Urinary bladder (tissue), 4 donors: ENCODE data around the gene MYBPHL. TPM values are rescaled to one million over a fixed set of nuclear protein-coding genes. Genes with fewer than 3 reads are reported as not detected.
"Not testable (repeated sequence)": the region's sequence is repeated elsewhere in the genome, so short reads cannot be mapped to it uniquely, and the experiment has no call there.

Experiments used
- DNase-seq: peaks from one replicate; pipeline ENCODE4 v3.0.0-alpha.2; 2015; ENCODE audit errors: extremely low spot score
- H3K27ac ChIP-seq: one replicate; pipeline ENCODE4 v1.5.1; 2013; ENCODE audit warnings: low read depth, mild to moderate bottlenecking, moderate library complexity
- H3K36me3 ChIP-seq: one replicate; pipeline ENCODE4 v1.6.1; 2013; ENCODE audit warnings: mild to moderate bottlenecking, moderate library complexity; ENCODE audit not compliant: insufficient read depth
- H3K4me1 ChIP-seq: one replicate; pipeline ENCODE4 v1.6.1; 2013; ENCODE audit warnings: mild to moderate bottlenecking, moderate library complexity; ENCODE audit not compliant: insufficient read depth
- H3K4me3 ChIP-seq: one replicate; pipeline ENCODE4 v1.5.1; 2013; ENCODE audit warnings: low read depth, low read length
- WGBS: extraction: QIAGEN DNeasy Blood & Tissue Kit; methylation state at CpG from one replicate; pipeline ENCODE4 v1.1.7; 2013; 5-methylcytosine and 5-hydroxymethylcytosine counted together
- polyA plus RNA-seq: library from polyadenylated mRNA; stranded (reverse); fragments of 200-250 nt; gene quantifications from one replicate; pipeline ENCODE4 v1.2.3, GENCODE V29; 2013
- total RNA-seq: library from RNA; depleted of rRNA; stranded (reverse); fragments of >200 nt; gene quantifications from one replicate; pipeline ENCODE4 v1.2.3, GENCODE V29; 2014
- donor health status: healthy with polysubstance abuse.
- donor health status: healthy.

MYBPHL gene
- total and polyA plus RNA-seq, 2 donors: 0.22 TPM; not detected in 1

DNA sequence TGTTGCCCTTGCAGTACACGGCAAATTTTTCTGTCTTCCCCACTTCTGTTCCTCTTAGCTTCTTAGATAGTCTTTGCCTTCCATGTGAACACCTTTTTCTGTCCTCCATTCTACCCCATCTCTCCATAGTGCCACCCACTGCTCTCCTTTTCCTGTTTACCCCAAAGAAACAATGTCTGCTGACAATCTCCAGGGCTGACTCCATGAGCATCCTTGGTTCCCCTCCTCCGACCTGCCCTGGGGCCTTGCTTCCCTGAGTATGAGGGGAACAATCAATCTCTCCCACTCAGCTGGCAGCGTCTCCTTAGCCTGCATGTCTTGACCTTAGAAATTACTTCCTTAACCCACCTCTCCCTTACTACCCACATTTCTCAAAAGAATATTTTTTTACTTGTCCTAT is 12.3 kb upstream of the MYBPHL start:
- WGBS: 90% methylated on average over 3 of the region's 3 CpGs
- H3K36me3 ChIP-seq: no peaks in the 10 kb centered on the region

GRCh38 chr1:109316506-109316905 is 9.7 kb upstream of the MYBPHL start:
- Histone ChIP-seq H3K27ac (no peak overlapping the region), H3K4me3 (no peak overlapping the region), H3K4me1 (no peaks in the 10 kb centered on the region), H3K36me3 (no peaks in the 10 kb centered on the region)
- 94% methylated on average over 1 of the region's 1 CpG for WGBS
- no peak for DNase-seq

More for the DNA sequence above, 12.3 kb upstream of the MYBPHL start:
- Histone ChIP-seq H3K4me1 (no peaks in the 10 kb centered on the region), H3K4me3 (no peak overlapping the region), H3K27ac (no peak overlapping the region)
- no peak for DNase-seq

DNA sequence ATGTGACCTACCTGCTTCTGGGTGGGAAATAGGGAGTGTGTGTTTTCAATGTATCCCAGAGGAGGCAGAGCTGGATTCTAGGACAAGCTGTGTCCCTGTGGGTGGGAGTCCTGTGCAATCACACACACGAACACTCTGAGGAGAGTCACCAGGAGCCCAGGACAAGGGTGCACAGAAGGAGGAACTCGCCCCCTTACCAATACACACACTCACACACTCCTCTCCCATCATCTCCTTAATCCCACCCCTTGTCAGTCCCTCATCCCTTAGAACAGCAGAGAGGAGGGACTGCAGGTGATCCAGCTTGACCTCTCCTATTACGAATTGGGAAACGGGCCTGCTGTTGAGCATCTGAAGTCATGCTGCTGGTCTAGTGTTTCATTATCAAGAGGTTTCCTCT is 8.5 kb upstream of the MYBPHL start:
- no peak overlapping the region for H3K27ac ChIP-seq
- DNase-seq: no peak
- WGBS: 94% methylated on average over 4 of the region's 4 CpGs
- H3K4me1 ChIP-seq: no peaks in the 10 kb centered on the region
- no peaks in the 10 kb centered on the region for H3K36me3 ChIP-seq
- H3K4me3 ChIP-seq: no peak overlapping the region

- no peak overlapping the region for H3K4me3 ChIP-seq
- no peaks in the 10 kb centered on the region for H3K4me1 ChIP-seq
- no peak for DNase-seq
- H3K27ac ChIP-seq: no peak overlapping the region
- WGBS: 98% methylated on average over 1 of the region's 1 CpG
- no peaks in the 10 kb centered on the region for H3K36me3 ChIP-seq
These were observed 8.0 kb upstream of the MYBPHL start for GRCh38 chr1:109314795-109315194.

GRCh38 chr1:109312978-109313775 is 6.4 kb upstream of the MYBPHL start:
- Histone ChIP-seq H3K36me3 (no peaks in the 10 kb centered on the region), H3K4me3 (no peak overlapping the region), H3K27ac (no peak overlapping the region), H3K4me1 (no peaks in the 10 kb centered on the region)
- WGBS: 88% methylated on average over 12 of the region's 12 CpGs
- DNase-seq: no peak

- H3K36me3 ChIP-seq: no peaks in the 10 kb centered on the region
- no peak for DNase-seq
- H3K27ac ChIP-seq: no peak overlapping the region
- WGBS: 89% methylated on average over 2 of the region's 2 CpGs
- H3K4me3 ChIP-seq: no peak overlapping the region
- H3K4me1 ChIP-seq: no peaks in the 10 kb centered on the region
These were observed 5.4 kb upstream of the MYBPHL start for GRCh38 chr1:109312246-109312645.

DNA sequence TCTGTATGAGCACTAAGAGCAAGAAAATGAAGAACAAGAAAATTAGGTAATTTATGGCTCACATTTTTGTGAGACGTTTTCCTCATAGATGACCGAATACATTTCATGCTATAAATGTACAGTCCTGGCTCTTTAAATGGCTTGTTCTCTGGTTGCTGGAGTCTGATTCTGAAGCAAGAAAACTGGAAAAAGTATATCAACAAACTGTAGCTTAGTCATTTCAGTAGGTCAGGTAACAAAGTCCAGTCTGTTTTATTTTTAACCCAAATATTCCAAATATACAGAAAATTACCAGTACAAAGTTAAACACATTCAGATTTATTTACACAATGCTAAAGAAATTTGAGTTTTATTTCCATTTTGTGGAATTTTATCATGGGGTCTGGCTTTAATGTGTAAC is 2.5 kb upstream of the MYBPHL start:
- DNase-seq: no peak
- Histone ChIP-seq H3K27ac (no peak overlapping the region), H3K4me1 (no peaks in the 10 kb centered on the region), H3K36me3 (no peaks in the 10 kb centered on the region), H3K4me3 (no peak overlapping the region)
- 40% methylated on average over 2 of the region's 2 CpGs for WGBS

GRCh38 chr1:109307274-109308021 is 637 bp upstream of the MYBPHL start:
- no peaks in the 10 kb centered on the region for H3K36me3 ChIP-seq
- no peak overlapping the region for H3K27ac ChIP-seq
- no peak overlapping the region for H3K4me3 ChIP-seq
- H3K4me1 ChIP-seq: no peaks in the 10 kb centered on the region
- no peak for DNase-seq
- WGBS: 46% methylated on average over 14 of the region's 14 CpGs

DNA sequence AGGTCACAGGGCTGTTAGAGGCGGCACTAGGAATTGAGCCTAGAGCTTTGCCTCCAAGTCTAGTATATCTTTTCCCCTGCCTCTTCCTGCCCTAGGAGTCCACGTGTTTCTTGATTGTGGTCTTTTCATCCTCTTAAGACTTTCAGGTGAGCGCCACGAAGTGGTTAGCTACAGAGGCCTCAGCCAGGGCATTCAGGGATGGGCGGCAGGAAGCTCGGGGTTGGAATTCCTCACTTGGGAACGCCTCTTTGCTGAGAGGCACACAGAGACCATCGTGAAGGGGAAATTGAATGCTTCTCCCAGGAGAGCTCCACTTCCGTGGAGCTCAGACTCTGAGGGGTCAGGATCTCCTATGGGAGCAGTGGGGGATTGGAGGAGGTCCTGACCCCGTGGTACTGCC is 820 bp downstream of the MYBPHL start:
- not testable (repeated sequence) for H3K4me3 ChIP-seq, DNase-seq, H3K4me1 ChIP-seq, H3K36me3 ChIP-seq, H3K27ac ChIP-seq
- 42% methylated on average over 10 of the region's 10 CpGs for WGBS

- H3K27ac ChIP-seq: no peak overlapping the region
- 54% methylated on average over 8 of the region's 8 CpGs for WGBS
- H3K4me3 ChIP-seq: no peak overlapping the region
- no peak for DNase-seq
- H3K36me3 ChIP-seq: no peaks in the 10 kb centered on the region
- no peaks in the 10 kb centered on the region for H3K4me1 ChIP-seq
These were observed 2.4 kb downstream of the MYBPHL start for GRCh38 chr1:109304226-109304920.

GRCh38 chr1:109301874-109302273 is 4.9 kb downstream of the MYBPHL start:
- Histone ChIP-seq H3K36me3 (no peaks in the 10 kb centered on the region), H3K4me1 (no peaks in the 10 kb centered on the region), H3K27ac (no peak overlapping the region), H3K4me3 (no peak overlapping the region)
- DNase-seq: no peak
- WGBS: 77% methylated on average over 5 of the region's 5 CpGs

DNA sequence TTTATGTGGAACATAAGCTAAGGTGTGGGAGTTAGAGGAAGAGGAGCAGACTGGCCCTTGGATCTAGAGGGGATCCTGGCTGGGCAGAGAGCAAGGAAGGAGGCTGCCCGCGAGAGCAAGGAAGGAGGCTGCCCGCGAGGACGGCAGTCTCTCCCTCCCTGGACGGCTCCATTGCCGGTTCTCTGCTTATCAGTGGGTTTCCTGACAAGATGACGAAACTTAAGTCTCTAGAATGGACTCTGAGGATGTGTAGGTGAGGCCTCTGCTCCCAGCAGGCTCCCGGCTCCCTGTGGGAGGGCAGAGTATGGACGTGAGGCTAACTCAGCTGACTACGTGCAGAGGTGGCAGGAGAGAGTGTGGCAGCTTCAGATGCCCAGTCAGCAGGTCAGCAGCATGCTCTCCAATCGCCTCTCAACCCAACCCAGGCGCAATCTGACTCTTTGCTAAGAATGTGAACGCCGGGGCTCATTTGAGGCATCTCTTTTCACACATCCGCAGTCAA is 6.1 kb downstream of the MYBPHL start:
- Histone ChIP-seq H3K4me1 (no peaks in the 10 kb centered on the region), H3K4me3 (no peak overlapping the region)
- WGBS: 84% methylated on average over 16 of the region's 16 CpGs

GRCh38 chr1:109299558-109300343 is 7.1 kb downstream of the MYBPHL start:
- no peak for DNase-seq
- no peaks in the 10 kb centered on the region for H3K36me3 ChIP-seq
- no peak overlapping the region for H3K27ac ChIP-seq
- no peak overlapping the region for H3K4me3 ChIP-seq
- no peaks in the 10 kb centered on the region for H3K4me1 ChIP-seq
- 64% methylated on average over 20 of the region's 20 CpGs for WGBS

More for the DNA sequence above, 6.1 kb downstream of the MYBPHL start:
- H3K27ac ChIP-seq: no peak overlapping the region
- no peak for DNase-seq
- no peaks in the 10 kb centered on the region for H3K36me3 ChIP-seq
